Heart right ventricle (tissue), 16 donors: ENCODE measurements around the gene PDIA5. TPM values are rescaled to one million over a fixed set of nuclear protein-coding genes. Genes with fewer than 3 reads are reported as not detected.

ENCODE experiments used
- ATAC-seq, 8 donors: fragments of 200-7000 bp; cut with Tn5 transposase; one replicate each; pipeline ENCODE4 v1.9.1; 2020; ENCODE audit warnings: mild to moderate bottlenecking in 8 of 8, moderate library complexity in 8 of 8, moderate number of reproducible peaks in 1 of 8
- DNase-seq, 2 donors: peaks; one replicate each; pipeline ENCODE4 v3.0.0-alpha.2; 2020
- H3K27ac ChIP-seq, 10 donors: fragments of 200-600 bp; sonication (generic) in 2 of 10; one replicate each; pipeline versions ENCODE4 v1.5.0 to v1.8.0; 2020 to 2022; ENCODE audit warnings: mild to moderate bottlenecking in 3 of 10
- H3K27me3 ChIP-seq, 7 donors: fragments of 200-600 bp; one replicate each; pipeline ENCODE4 v1.8.0; 2021 to 2022; ENCODE audit warnings: mild to moderate bottlenecking in 2 of 7
- H3K36me3 ChIP-seq, 9 donors: fragments of 200-600 bp; sonication (generic) in 1 of 9; one replicate each; pipeline versions ENCODE4 v1.5.0 to v1.8.0; 2020 to 2022; ENCODE audit warnings: mild to moderate bottlenecking in 2 of 9
- H3K4me1 ChIP-seq, 9 donors: fragments of 200-600 bp; sonication (generic) in 1 of 9; one replicate each; pipeline versions ENCODE4 v1.5.0 to v1.8.0; 2020 to 2022; ENCODE audit warnings: mild to moderate bottlenecking in 4 of 9
- H3K4me3 ChIP-seq, 10 donors: fragments of 200-600 bp; sonication (generic) in 2 of 10; one replicate each; pipeline versions ENCODE4 v1.5.0 to v1.8.0; 2020 to 2022; ENCODE audit warnings: mild to moderate bottlenecking in 7 of 10, moderate library complexity in 2 of 10
- H3K9me3 ChIP-seq, 11 donors: fragments of 200-600 bp in 10 of 11; sonication (generic) in 2 of 11; one replicate each; pipeline versions ENCODE4 v1.5.0 to v1.8.0; 2013 to 2022; ENCODE audit warnings: mild to moderate bottlenecking in 2 of 11, control low read depth in 1 of 11, moderate library complexity in 1 of 11
- CTCF ChIP-seq, 9 donors: fragments of 200-600 bp; sonication (generic) in 2 of 9; IDR thresholded peaks; one replicate each; pipeline versions ENCODE4 v1.5.0 to v1.8.0; 2021 to 2022; ENCODE audit warnings: antibody characterized with exemption in 9 of 9, mild to moderate bottlenecking in 5 of 9, moderate library complexity in 1 of 9
- WGBS, 2 donors: extraction: QIAGEN DNeasy Blood & Tissue Kit; methylation state at CpG; one replicate each; pipeline ENCODE4 v1.1.7; 2013; ENCODE audit warnings: inconsistent platforms in 1 of 2; 5-methylcytosine and 5-hydroxymethylcytosine counted together
- intact Hi-C, 10 donors: fragments of 100-400 bp; cut with DNase I; formaldehyde crosslinking; loops; one replicate each; pipeline versions ENCODE4 v1.11.1 to v1.14.2; 2022
- polyA plus RNA-seq, 2 donors: library from polyadenylated mRNA; stranded (reverse); fragments of 200-250 nt; gene quantifications; one replicate each; pipeline ENCODE4 v1.2.3, GENCODE V29; 2013
- total RNA-seq, 10 donors: library from RNA; stranded (reverse); fragmentation: NEBNext Ultra II Directional in 3 of 10; extraction: Animal tissue kit (Norgen Biotek cat#: 25700) in 3 of 10; gene quantifications; one replicate each; pipeline versions ENCODE4 v1.2.1 to v1.2.4, GENCODE V29; 2021 to 2023
- donor health status: Arrhythmogenic right ventricular cardiomyopathy.
- donor health status: ischemic (EF 13 %, LVEDD 7.1; RV severe dilation, severe dysfunction).
- donor health status: healthy with polysubstance abuse.
- donor health status: DM: no; HTN: yes; CAD: no.
- donor health status: DM: no; HTN: no; CAD: no.
- donor health status: ischemic (EF 25% LVEDD 6.9; RV normal size, moderate dysfunction).
- donor health status: ischemic (EF 25% LVEDD 5.7; RV mildly dilated, moderate dysfunction).
- donor health status: healthy.
- donor health status: DM: yes; HTN: yes; CAD: no.
- donor health status: Ischemic cardiomyopathy.
- donor health status: ischemic (EF 35%, LVEDD 5.7; RV mildly dilated, moderate dysfunction).
- donor health status: nonischemic (EF 11% LVEDD 7.7; RV severe dilation, severe dysfunction).
- donor health status: DM: yes; HTN: yes; CAD: no.
- donor health status: PGD.
- donor health status: ischemic (EF 29% LVEDD 5.4; RV normal size, mild dysfunction).
- donor health status: nonischemic (EF 23%, LVEDD 6.1; RV moderate dilation, normal function).

Gene PDIA5
- total and polyA plus RNA-seq, 12 donors: 4.2 to 14.6 (median 6.3) TPM

GRCh38 chr3:123047062-123047319 is 19.8 kb upstream of the PDIA5 start:
- 90 to 99% methylated on average over 3 of the region's 3 CpGs for WGBS, 2 donors

GRCh38 chr3:123048480-123049237 is 18.2 kb upstream of the PDIA5 start:
- Histone ChIP-seq H3K36me3 (no peaks in the 10 kb centered on the region), H3K4me1 (peaks cover 0 to 33% (median 10%) of the 10 kb centered on the region in 9 donors), H3K27me3 (no peaks in the 10 kb centered on the region), H3K27ac (peak overlapping the region in 8 of 10 donors; percentile 15 to 71 (median 47)), H3K9me3 (no peaks in the 10 kb centered on the region), H3K4me3 (no peak overlapping the region)
- ATAC-seq (peak in 6 of 8 donors; percentile 24 to 60 (median 43)), DNase-seq (no peak)
- TF ChIP-seq CTCF (IDR thresholded peaks at IDR 0.05): no peak
- intact Hi-C loops: no loop called here
- 57 to 70% methylated on average over 13 of the region's 13 CpGs for WGBS, 2 donors

More at GRCh38 chr3:123047062-123047319, 19.8 kb upstream of the PDIA5 start:
- DNase-seq (no peak), ATAC-seq (no peak)
- Histone ChIP-seq H3K27ac (no peak overlapping the region), H3K4me1 (peaks cover 0 to 33% (median 10%) of the 10 kb centered on the region in 9 donors), H3K27me3 (no peaks in the 10 kb centered on the region), H3K4me3 (no peak overlapping the region), H3K9me3 (no peaks in the 10 kb centered on the region), H3K36me3 (no peaks in the 10 kb centered on the region)
- no peak for TF ChIP-seq CTCF (IDR thresholded peaks at IDR 0.05)
- intact Hi-C loops: no loop called here

- H3K27me3 ChIP-seq: no peaks in the 10 kb centered on the region
- DNase-seq (no peak), ATAC-seq (no peak)
- no peaks in the 10 kb centered on the region for H3K9me3 ChIP-seq
- H3K4me1 ChIP-seq: peaks cover 0 to 27% (median 10%) of the 10 kb centered on the region in 9 donors
- H3K4me3 ChIP-seq: no peak overlapping the region
- no peaks in the 10 kb centered on the region for H3K36me3 ChIP-seq
- WGBS, 2 donors: 89 to 94% methylated on average over 2 of the region's 2 CpGs
- no peak for TF ChIP-seq CTCF (IDR thresholded peaks at IDR 0.05)
- no peak overlapping the region for H3K27ac ChIP-seq
- intact Hi-C loops: no loop called here
Measured at GRCh38 chr3:123050666-123051065, 16.2 kb upstream of the PDIA5 start.

- intact Hi-C loops: no loop called here
- Histone ChIP-seq H3K9me3 (no peaks in the 10 kb centered on the region), H3K27me3 (no peaks in the 10 kb centered on the region), H3K36me3 (no peaks in the 10 kb centered on the region), H3K4me3 (no peak overlapping the region), H3K4me1 (peaks cover 0 to 20% (median 10%) of the 10 kb centered on the region in 9 donors), H3K27ac (peak overlapping the region in 2 of 10 donors; percentile 12 to 26)
- TF ChIP-seq CTCF (IDR thresholded peaks at IDR 0.05): no peak
- WGBS, 2 donors: 56 to 66% methylated on average over 2 of the region's 2 CpGs
- ATAC-seq (peak in 6 of 8 donors; percentile 30 to 92 (median 61)), DNase-seq (no peak)
Measured at GRCh38 chr3:123053107-123053506, 13.7 kb upstream of the PDIA5 start.
